NCI-H2029 treated with DMSO at 0.1 percent for 48 hours (cell line): ENCODE measurements around the gene CERT1.

Experiments
- DNase-seq: peaks from one replicate; lab custom pipeline; 2025; lab: John Stamatoyannopoulos, UW

The CERT1 gene

GRCh38 chr5:75471193-75471592 lies 40.2 kb downstream of the CERT1 start:
- no peak for DNase-seq

DNA sequence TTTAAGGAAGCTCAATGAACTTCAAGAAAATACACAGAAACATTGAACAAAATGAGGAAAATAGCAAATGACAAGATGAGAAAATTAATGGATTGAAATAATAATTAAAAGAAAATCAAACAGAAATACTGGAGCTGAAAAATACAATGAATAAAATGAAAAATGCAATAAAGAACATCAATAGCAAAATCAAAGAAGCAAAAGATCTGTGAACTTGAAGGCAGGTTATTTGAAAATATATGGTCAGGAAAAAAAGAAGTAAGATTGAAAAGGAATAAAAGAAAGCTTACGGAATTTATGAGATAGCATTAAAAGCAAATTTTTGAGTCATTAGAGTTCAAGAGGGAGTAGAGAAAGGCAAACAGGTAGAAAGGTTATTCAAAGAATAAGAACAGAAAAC lies 42.4 kb downstream of the CERT1 start:
- DNase-seq: no peak

DNA sequence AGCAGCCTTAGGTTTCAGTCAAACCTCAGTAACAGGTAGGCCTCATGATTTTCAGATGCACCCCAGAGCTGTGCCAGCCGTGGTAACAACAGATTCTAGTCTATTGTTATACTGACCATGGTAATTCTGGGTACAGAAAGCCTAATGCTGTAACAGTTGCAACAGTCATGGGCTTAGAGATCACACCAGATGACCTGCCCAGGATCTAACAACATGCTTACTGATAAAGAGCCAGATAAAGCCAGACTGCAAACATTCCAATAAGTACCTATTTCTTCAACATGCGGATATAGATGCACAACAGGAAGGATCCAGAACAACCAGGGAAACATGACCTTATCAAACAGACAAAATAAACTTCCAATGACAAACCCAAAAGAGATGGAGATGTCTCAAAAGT lies 42.8 kb downstream of the CERT1 start:
- DNase-seq: no peak

DNA sequence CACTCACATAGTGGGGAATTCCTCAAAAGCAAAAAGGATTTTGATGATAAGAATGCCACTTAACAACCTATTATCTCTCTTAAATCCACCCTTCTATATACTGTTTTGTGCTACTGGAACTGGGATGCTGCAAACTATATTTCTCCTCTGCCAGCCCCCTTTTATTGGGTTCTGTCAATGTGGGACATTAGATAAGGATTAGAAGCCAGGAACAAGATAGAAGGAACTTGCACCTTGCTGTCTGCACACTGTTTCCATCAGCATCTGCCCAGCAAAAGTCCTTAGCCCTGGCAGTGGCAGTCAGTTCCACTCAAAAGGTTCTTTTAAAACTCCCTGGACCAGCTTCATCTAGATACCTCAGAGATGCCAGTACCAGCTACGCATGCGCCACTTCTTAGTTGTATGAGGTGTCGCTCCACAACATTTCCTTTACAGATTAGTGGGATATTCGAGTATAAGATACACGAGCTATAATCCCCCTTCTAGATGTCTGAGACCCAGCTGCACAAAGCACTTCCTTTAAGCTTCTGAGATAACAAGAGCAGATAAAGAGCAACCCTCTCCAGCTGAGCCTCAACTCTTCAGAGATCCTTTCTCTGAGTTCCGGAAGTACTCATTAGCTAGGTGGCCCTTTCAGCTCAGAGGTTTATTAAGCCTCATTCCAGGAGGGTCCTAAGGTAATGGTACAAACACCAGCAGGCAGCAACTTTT lies 45.3 kb downstream of the CERT1 start:
- DNase-seq: no peak

DNA sequence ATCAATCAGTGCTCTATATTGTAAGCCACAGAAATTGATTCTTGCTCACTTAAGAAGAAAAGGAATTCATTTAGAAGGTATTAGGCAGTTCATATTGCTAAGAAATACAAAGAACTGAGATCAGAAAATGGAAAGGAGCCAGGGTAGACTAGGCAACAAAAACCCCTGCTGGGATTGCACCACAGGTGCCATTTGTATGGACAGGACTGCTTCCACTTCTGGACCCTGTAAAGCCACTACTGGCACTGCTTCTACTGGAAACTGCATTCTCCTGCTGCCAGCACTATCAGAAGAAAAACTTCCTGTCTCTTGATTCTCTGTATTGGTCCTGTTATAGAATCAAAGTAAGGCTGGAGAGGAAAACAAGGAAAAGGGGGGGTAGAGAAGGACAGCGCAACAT lies 45.9 kb downstream of the CERT1 start:
- DNase-seq: peak; percentile 48

DNA sequence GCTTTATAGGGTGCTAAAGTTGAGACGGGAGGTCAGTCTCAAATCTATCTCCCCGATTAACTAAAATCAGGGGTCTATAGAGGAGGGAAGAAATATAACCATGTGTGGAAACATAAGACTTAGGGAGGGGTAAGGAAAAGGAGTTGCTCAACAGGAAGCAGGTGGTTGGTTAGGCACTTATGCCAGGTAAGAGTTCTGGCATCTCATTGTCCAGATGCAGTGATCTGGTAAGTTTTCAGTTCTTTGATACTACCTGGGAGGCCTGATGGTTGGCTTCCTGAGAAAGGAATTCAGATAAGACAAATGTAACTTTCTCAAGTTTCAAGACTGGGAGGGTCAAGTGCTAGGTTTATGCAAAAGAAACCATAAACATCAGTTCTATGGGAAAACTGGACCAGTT lies 47.7 kb downstream of the CERT1 start:
- DNase-seq: no peak

GRCh38 chr5:75461679-75462078 lies 49.8 kb downstream of the CERT1 start:
- DNase-seq: no peak

DNA sequence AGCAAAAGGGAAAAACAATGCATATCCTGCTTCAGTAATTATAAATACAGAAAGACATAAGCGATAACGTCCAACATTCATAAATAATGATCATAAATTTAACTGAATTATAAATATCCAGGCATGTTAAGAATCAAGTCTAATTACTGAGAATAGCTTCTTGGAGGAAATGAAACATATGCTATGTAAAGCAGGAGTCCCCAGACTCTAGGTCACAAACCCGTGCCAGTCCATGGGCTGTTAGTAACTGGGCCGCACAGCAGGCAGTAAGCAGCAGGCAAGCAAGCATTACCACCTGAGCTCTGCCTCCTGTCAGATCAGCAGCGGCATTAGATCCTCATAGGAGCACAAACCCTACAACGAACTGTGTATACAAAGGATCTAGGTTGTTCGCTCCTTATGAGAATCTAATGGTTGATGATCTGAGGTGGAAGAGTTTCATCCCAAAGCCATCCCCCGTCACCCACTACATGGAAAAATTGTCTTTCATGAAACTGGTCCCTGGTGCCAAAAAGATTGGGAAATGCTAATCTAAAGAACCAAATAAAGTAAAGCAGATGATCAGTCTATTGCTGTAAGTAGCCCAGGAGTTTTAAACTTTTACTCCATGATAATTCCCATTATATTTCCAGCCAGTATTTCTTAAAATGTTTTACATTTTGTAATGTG lies 50.4 kb downstream of the CERT1 start:
- no peak for DNase-seq

GRCh38 chr5:75460532-75460931 lies 50.9 kb downstream of the CERT1 start:
- DNase-seq: no peak

DNA sequence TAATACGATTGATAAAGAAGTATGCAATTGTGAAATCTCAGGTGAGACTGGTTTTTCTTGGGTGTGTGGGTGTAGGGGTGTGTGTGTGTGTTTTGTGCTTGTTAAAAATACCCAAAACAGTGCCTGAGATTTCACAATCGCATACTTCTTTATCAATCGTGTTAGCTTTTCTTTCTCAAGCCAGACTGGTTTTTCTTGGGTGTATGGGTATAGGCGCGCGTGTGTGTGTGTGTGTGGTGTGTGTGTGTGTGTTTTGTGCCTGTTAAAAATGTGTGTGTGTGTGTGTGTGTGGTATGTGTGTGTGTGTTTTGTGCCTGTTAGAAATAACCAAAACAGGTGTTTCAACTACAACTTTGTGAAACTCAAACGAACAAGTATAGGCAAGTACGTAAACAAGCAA lies 53.7 kb downstream of the CERT1 start:
- no peak for DNase-seq

DNA sequence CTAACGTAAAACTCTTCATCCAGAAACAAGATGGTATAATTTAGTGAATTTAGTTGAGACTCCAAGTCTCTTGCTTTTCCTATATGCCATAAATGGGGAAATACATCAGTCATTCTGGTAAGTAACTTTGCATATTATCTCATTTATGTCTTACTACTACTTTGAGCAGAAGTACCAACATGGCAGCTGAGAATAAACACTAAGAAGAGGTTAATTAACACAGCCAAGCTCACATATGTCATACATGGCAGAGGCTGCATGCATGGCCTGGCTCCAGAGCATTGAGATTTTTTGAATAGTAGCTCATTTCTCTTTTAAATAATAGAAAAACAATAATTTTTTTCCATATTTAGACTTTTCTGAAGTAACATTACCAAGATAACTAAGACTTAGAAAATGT lies 54.3 kb downstream of the CERT1 start:
- no peak for DNase-seq

GRCh38 chr5:75450069-75450468 lies 61.4 kb downstream of the CERT1 start:
- no peak for DNase-seq

DNA sequence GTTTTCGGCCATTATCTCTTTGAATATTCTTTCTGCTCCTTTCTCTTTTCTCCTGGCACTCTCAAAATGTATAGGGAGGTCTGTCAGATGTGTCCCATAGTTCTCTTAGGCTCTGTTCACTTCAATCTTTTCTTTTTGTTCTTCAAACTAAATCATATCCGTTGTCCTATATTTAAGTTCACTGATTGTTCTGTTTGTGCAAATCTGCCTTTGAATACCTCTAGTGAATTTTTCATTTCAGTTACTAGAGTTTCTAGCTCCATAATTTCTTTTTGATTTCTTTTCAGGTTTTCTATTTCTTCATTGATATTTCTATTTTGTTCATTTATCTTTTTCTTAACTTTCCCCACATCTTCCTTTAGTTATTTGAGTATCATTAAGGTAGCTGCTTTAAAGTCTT lies 65.4 kb downstream of the CERT1 start:
- no peak for DNase-seq

GRCh38 chr5:75441560-75441959 lies 69.9 kb downstream of the CERT1 start:
- no peak for DNase-seq

DNA sequence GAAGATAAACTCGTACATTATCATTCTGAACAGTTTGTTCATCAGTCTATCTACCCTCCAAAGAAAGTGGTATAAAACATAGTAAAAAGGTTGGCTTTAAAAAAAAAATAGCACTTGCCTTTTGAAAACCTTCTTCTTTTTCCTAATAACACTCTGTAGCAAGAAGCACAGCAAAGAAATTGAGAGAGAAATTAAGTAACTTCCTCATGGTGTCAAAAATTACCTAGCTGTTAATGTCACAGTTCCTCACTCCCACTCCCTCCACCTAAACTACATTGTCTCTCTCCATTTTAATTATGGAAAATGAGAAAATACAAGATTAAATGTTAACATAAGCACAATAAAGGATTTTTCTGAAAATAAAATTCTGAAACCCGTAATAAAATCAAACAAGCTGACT lies 72.2 kb downstream of the CERT1 start:
- no peak for DNase-seq

GRCh38 chr5:75438722-75439121 lies 72.7 kb downstream of the CERT1 start:
- no peak for DNase-seq

- no peak for DNase-seq
Measured at GRCh38 chr5:75435096-75435495, 76.3 kb downstream of the CERT1 start.

DNA sequence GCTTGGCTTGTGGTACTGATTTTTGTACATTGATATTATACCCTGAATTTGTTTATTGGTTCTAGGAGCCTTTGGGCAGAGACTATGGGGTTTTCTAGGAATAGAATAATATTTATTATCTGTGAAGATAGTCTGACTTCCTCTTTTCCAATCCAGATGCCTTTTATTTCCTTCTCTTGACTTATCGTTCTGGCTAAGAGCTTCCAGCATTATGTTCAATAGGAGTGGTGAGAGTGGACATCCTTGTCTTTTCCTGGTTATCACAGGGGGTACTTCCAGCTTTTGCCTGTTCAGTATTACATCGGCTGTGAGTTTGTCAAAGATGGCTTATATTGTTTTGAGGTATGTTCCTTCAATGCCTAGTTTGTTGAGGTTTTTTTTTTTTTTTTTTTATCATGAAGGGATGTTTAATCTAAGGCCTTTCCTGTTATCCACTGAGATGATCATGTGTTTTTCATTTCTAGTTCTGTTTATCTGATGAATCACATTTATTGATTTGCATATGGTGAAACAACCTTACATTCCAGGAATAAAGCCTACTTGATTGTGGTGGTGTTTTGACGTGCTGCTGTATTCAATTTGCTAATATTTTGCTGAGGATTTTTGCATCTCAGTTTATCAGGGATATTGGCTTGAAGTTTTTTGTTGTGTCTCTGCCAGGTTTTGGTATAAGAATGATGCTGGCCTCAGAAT lies 77.5 kb downstream of the CERT1 start:
- DNase-seq: no peak

DNA sequence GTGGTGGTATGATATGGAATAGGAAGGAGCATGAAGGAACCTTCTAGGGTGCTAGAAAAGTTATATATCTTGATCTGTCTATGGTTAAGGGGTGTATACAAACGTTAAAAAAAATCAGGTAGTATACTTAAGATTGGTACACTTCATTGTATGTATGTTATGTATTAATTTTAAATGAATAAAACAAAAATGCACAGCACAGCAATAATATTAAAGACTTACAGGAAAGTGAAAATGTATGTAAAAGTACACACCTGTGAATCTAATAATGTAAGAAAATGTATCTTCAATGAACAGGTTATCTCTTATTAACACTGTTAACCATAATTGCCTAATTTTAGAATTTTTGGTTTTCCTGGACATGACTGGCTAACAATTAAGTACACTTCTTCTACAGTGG lies 97.2 kb downstream of the CERT1 start:
- DNase-seq: no peak

DNA sequence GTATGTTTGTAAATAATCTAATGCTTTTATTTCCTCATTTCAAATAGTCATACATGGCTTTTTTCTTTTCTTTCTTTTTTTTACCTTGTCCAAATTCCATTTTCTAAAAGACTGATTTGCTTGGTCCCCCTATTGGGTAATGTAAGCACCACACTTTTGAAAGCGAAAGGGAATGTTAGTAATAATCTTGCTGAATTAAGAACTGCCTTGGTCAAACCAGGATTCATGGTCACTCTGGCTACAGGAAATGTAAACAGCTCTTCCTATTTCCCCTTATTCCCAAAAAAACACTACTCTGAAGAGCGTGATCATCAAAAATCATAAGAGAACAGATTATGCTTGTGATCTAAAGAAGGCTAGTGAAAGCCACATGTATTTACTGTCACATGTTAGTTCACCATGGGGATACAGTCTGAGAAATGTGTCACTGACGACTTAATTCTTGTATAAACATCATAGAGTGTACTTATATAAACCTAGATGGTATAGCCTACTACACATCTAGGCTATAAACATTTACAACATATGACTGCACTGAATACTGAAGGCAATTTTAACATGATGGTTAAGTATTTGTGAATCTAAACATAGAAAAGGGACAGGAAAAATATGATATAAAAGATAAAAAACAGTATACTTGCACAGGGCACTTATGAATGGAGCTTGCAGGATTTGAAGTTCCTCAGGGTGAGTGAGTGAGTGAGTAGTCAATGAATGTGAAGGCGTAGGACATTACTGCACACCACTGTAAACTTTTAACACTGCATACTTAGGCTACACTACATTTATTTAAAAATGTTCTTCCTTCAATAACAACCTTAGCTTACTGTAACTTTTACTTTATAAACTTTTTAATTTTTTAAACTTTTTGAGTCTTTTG lies 99.1 kb downstream of the CERT1 start:
- DNase-seq: no peak

DNA sequence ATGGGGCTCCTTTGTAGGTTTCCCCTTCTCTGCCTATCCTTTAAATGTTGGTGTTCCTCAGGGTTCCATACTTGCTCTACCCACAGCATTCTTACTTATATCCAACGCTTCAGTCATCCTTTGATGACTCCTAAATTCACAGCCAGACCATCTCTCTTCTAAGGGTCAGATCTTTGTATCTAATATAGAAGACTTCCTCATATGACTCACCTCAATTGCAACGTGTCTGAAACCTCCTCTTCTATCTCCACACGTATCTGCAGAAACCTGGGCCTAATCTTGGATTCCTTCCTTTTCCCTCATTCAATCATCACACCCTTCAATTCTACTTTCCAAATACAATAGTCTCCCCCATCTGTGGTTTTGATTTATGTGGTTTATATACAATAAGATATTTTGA lies 106.1 kb downstream of the CERT1 start:
- no peak for DNase-seq

GRCh38 chr5:75395277-75395676 lies 116.2 kb downstream of the CERT1 start:
- no peak for DNase-seq
